ENCODE data around the gene SMCHD1.
"Not testable (repeated sequence)": the region's sequence is repeated elsewhere in the genome, so short reads cannot be mapped to it uniquely, and the experiment has no call there.

Gene SMCHD1

DNA sequence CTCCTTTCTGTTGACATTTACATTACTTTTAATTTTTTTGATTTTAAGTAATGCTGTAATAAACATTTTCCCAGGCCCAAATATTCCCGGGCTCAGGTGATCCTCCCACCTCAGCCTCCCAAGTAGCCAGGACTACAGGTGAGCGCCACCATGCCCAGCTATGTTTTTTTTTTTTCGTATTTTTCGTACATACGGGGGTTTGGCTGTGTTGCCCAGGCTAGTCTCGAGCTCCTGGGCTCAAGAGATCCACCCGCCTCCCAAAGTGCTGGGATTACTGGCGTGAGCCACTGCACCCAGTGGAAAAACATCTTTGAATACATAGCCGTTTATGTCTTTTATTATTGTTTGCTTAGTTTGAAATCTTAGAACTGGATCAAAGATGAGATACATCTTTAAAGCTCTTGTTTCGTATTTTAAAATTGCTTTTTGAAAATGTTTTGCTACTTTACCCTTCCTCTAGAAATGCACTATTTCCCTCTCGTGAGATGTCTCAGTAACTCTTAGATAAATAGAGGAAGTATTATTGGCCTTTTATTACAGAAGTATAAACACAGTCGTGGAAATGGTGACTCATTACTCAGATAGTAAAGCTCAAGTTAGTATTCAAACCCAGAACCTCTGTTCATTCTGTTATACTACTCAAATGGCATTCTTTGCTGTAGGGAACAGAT, 2.4 kb downstream of the SMCHD1 start:
- no peak for DNase-seq (ENCODE audit: low spot score)

DNA sequence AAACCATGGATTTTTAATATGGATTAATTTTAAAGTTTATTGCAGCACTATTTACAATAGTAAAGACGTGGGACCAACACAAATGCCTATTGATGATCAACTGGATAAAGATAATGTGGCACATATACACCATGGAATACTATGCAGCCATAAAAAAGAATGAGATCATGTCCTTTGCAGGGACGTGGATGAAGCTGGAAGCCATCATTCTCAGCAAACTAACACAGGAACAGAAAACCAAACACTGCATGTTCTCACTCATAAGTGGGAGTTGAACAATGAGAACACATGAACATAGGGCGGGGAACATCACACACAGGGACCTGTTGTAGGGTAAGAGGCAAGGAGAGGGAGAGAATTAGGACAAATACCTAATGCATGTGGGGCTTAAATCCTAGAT, 5.3 kb downstream of the SMCHD1 start:
- DNase-seq (ENCODE audit: low spot score) = not testable (repeated sequence)

DNA sequence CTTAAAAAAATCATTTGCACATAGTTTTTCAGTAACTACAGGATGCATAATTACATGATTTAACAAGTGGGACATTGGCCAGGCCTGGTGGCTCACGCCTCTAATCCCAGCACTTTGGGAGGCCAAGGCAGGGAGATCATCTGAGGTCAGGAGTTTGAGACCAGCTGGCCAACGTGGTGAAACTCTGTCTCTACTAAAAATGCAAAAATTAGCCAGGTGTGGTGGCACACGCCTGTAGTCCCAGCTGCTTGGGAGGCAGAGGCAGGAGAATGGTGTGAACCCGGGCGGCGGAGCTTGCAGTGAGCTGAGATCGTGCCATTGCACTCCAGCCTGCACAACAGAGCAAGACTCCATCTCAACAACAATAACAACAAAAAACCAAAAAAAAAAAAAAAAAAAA, 6.8 kb downstream of the SMCHD1 start:
- not testable (repeated sequence) for DNase-seq (ENCODE audit: low spot score)

DNA sequence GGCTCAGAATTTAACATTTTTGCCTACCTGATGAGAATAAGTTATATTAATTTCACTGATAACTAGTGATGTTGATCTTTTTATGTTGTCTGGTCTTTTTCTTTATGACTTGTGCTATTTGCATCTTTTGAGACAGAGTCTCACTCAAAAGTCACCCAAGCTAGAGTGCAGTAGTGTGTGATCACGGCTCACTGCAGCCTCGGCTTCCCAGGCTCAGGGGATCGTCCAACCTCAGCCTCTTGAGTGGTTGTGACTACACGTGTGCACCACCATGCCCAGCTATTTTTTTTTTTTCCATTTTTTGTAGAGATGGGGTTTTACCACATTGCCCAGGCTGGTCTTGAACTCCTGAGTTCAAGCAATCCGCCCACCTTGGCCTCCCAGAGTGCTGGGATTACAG, 7.5 kb downstream of the SMCHD1 start:
- no peak for DNase-seq (ENCODE audit: low spot score)

DNA sequence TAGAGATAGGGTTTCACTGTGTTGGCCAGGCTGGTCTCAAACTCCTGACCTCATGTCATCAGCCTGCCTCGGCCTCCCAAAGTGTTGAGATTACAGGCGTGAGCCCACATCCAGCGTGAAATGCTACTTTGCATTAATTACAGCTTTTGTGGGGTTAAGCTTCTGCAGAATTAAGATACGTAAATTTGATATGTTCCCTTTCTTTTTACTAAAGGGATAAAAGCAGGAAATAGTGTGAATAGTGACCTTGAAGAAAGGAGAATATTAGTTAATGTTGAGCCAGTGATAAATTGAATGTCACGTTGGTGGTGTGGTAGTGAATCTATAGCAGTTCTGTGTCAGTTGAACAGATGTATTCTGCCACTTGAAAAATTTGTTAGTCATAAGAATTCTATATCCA, 16.9 kb downstream of the SMCHD1 start:
- no peak for DNase-seq (ENCODE audit: low spot score)

DNA sequence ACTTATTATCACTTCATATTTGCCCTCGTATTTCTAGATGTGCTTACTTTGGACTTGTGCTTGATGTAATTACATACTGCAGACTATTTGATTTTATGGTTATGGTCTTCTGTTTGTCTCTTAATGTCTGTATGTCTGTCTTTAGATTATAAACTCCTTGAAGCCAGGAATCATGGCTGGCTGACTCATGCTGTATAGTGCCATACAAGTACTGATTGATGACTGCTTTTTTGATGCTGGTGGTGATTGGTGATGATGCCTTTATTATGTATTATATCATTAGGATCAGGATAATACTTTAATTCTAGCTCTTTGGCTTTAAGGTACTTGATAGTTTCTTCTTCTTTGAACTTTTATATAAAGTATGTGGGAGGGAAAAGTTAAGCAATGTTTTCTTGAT, 17.3 kb downstream of the SMCHD1 start:
- DNase-seq (ENCODE audit: low spot score) = no peak

DNA sequence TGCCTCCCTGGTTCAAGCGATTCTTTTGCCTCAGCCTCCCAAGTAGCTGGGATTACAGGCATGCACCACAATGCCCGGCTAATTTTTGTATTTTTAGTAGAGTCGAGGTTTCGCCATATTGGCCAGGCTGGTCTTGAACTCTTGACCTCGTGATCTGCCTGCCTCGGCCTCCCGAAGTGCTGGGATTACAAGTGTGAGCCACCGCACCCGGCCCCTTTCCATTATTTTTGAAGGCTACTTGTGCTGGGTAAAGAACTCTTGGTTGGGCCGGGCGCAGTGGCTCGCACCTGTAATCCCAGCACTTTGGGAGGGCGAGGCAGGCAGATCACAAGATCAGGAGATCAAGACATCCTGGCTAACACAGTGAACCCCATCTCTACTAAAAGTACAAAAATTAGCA, 23.4 kb downstream of the SMCHD1 start:
- not testable (repeated sequence) for DNase-seq (ENCODE audit: low spot score)

DNA sequence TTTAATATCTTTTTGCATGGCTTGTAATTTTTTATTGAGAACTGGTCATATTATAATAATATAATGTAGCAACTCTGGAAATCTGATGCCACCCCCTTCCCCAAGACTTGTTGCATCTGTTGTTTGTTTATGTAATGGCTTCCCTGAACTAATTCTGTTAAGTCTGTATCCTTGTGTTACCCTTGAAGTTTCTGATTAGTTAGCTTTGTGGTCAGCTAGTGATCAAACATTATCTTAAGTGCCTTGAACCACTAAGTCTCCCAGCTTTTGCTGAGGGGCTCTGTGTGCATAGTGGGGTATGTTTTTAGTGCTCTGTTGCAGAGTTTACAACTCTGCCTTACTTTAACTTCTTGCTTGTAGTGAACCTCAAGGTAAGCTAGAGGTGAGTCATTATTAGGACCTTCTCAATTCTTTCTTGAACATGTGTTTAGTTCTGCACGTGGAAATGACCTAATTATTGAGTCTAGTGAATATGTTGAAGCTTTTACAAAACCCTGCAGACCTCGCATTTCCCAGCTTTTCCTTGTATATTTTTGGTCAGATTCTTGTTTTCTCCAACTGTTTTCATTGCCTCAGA, 24.8 kb downstream of the SMCHD1 start:
- DNase-seq (ENCODE audit: low spot score) = no peak

DNA sequence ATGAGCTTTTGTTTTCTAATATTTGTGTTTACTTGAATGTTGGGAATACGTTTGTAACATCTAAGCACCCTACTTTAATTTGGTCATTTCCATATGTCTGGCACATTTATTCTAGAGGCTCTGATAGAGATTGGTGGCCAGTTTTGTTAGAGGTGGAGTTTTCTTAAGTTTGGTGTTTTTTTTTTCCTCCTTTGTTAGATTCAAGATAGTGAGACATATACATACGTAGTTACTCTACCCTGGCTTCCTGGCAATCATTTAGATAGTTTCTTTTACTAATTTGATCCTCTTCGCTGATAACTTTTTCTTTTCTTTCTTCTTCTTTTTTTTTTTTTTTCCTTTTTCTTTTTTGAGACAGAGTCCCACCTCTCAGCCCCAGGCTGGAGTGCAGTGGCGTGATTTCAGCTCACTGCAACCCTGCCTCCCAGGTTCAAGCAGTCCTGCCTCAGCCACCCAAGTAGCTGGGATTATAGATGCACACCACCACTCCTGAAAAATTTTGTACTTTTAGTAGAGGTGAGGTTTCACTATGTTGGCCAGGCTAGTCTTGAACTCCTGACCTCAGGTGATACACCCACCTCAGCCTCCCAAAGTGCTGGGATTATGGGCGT, 26.6 kb downstream of the SMCHD1 start:
- no peak for DNase-seq (ENCODE audit: low spot score)

DNA sequence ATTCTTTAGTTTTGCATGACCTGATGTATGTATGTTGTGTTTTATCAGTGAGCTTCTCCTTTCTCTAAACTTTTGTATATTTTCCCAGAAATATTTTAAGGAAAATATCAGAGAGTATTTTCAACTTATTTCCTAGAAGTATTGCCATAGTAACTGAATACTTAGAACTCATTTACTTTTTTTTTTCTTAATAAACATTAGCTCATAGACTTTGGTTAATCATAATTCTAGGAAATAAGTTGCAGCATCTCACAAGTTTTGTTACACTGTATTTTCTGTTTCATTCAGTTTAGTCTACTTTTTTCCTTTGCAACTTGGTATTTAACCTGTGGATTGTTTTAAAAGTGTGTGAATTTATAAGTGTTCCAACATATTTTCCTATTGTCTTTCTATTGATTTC, 27.5 kb downstream of the SMCHD1 start:
- no peak for DNase-seq (ENCODE audit: low spot score)

DNA sequence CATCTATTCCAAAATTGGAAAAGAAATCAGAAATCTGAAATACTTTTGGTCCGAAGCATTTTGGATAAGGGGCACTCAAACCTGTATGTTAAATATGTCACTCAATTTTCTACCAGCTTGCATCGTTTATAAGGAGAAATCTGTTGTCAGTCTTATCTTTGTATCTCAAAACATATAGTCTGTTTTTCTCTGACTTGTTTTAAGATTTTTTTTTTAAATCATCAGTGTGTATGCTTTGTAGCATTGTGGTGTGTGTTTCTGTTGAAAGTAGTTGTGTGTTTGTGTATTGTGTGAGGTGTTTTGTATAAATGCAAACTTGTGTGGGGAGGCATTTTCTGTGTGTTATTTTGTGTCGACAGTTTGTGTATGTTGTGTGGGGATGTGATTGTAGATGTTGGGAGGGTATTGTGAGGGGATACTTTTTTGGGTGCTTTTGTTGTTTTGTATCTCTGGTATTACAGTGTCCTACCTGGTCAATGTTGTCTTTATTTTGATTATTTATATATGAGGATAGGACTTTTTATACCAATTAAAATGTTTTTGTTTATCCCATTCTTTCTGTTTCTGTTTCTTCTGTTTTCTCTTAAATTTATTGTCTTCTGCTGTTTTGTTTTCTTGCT, 30.9 kb downstream of the SMCHD1 start:
- DNase-seq (ENCODE audit: low spot score) = no peak

DNA sequence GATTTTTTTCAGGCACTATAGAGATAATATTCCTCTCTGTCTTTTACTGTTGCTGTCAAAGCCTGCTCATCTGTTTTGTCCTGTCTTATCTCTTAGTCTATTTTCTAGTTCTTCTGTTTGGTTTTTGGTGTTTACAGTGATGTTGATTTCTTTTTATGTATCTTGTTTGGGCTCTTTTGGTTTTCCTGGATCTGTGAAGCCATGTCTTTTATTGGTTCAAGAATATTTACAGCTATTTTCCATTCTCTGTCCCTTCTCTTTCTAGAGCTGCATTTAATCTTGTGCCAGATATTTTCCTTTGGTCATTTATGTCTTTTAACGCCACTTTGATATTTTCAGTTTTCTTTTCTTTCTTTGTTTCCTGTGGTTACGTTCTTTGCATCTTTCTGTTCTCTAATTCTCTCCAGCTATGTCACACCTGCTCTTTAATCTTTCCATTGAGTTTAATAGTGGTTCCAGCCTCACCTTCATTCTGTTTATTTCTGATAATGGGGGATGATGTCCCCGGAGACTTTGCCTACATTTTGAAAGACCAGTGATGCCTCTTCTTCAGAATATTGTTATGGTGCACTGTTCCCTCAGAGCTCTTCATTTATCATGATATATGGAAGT, 32.0 kb downstream of the SMCHD1 start:
- DNase-seq (ENCODE audit: low spot score) = no peak

DNA sequence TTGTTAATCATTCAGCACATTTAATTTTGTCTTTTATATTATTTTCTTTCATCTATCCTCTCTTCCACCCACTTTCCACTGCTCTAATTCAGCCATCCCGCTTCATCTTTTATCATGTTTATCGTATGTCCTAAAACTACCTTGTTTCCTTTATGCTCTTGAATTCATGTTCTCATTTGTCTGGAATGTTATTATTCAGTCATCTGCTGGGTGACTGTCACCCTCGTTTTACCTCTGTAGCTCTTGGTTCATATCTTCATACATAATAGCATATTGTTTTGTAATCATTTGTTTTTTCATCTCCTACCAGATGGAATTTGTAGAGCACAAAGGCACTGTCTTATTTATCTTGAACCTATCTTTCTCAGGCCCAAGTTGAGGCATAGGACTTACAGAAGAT, 37.0 kb downstream of the SMCHD1 start:
- DNase-seq (ENCODE audit: low spot score) = no peak

DNA sequence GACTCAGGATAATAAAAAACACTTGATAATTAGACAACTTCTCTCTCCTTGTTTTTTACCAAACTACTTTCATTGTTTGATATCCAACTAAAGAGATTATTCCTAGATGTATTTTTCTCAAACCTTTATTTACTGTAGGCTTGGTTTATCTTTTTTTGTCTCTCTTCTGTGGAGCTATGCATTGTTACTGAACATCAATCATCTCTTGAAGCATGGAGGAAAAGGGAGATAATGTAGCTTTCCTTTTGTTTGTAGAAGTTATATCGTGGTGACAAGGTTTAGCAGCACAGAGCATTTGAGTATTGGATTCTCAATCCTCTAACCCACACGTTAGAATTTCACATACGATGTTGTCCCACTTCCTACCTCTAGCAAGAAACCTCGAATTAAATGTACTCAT, 41.7 kb downstream of the SMCHD1 start:
- DNase-seq (ENCODE audit: low spot score) = no peak

DNA sequence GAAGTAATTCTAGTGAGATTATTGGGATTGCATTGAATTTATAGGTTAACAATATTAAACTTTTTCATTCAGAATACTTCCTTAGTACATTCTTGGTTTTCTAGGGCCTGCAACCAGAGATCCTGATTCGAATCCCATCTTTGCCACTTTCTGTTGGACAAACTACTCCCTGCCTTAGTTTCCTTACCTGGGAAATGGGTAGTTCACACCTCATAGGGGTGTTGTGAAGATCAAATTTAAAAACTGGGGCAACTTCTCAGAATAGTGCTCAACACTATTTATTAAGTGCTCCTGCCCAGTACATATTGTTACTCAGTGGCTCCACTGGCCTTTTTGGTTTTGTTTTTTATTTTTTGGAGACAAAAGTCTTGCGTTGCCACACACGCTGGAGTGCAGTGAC, 43.5 kb downstream of the SMCHD1 start:
- no peak for DNase-seq (ENCODE audit: low spot score)

DNA sequence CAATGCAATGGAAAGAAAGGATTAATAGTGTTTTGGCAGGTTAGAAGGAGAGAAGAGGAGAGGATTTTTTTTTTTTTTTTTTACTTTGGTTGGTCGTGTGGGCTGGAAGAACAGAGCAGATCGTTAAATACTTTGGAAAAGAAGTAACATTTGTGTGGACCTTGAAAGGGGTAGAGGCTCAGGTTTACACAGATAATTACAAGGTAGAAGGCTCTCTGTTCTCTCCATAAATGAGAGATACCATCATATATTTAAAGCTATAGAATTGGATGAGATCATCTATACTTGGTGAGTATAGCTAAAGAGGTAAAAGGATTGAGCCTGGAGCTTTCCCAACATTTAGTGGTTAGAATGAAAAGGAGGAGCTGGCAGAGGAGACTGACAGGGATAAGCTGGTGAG, 49.0 kb downstream of the SMCHD1 start:
- DNase-seq (ENCODE audit: low spot score) = no peak

DNA sequence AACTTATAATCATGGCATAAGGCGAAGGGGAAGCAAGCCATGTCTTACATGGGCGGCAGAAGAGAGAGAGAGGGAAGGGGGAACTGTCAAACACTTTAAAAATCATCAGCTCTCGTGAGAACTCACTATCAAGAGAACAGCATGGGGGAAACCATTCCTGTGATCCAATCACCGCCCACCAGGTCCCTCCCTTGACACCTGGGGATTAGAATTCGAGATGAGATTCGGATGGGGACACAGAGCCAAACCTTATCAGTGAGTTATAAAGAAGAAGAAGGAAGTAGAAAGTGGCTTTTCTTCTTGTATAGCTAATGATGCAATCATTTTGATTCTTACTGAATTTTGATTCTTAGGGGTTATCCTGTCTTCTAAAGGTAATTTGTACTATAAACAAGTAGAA, 51.4 kb downstream of the SMCHD1 start:
- no peak for DNase-seq (ENCODE audit: low spot score)

DNA sequence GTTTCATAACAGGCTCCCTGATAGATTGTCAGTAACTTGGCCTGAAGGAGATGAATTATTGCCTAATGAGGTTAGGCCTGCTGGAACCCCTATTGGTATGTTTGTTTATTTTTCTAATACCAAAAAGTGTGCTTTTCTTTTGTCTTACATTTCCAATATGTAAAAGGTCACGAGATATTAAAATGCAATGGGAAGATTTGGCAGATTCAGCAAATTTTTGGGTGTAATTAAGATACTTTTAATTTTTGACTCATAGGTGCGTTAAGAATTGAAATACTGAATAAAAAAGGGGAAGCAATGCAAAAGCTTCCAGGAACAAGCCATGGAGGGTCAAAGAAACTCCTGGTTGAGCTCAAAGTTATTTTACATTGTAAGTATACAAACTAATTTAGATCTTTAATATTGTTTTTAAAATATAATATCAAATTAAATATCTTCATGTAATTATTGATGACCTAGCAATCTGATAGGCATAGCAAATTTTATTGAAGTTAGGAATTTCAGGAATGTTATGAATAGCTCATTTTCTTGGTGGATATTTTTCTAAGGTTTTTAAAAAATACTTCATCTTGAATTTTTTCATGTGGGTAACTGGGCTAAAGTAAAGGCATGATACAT, 52.1 kb downstream of the SMCHD1 start:
- DNase-seq (ENCODE audit: low spot score) = no peak

DNA sequence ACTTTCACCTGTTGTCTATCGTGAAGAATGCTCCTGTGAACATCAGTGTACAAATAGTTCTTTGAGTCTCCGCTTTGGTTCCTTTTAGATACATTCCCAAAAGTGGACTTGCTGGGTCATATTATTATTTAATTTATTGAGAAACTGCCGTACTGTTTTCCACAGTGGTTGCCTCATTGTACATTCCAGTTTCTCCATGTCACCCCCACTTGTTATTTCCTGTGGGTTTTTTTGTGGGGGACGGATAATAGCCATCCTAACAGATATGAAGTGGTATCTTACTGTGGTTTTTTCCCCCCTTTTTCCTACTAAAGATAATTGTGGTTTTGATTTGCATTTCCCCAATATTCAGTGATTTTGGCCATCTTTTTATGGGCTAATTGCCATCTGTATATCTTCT, 53.8 kb downstream of the SMCHD1 start:
- DNase-seq (ENCODE audit: low spot score) = no peak

DNA sequence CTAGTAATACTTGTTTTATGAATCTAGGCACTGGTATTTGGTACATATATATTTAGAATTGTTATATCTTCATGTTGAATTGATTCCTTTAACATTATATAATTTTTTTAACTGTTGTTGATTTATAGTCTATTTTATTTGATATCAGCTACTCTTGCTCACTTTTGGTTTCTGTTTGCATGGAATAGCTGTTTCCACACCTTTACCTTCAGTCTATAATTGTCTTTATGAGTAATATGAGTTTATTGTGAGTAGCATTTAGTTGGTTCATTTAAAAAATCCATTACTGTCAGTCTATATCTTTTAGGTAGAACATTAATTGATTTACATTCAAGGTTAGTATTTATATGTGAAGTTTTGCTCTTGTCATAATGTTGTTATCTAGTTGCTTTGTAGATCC, 58.6 kb downstream of the SMCHD1 start:
- DNase-seq (ENCODE audit: low spot score) = no peak

DNA sequence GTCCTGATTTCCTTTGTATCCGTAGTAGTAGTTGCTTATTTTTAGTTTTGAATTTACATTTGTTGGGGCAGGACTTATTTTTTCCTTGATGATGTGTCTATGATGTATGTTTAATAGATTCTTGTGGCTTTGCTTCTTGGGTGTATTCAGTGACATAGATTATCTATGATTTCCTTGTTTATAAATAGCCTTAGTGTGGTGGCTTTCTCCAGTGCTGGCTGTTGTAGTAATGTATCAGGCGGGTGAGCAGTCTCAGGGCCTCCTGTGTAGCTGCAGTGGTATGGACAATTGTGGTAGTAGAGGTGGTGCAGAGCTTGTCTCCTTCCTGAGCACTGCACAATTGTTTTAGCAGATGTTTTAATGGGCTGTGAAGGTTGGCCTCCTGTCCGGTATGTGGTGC, 60.5 kb downstream of the SMCHD1 start:
- no peak for DNase-seq (ENCODE audit: low spot score)
